ENCODE results near the gene KNL1.
A peak's percentile ranks its signal among the peaks of the same experiment; 100 is the strongest.
"Not testable (repeated sequence)": the region's sequence is repeated elsewhere in the genome, so short reads cannot be mapped to it uniquely, and the experiment has no call there.

The KNL1 gene

DNA sequence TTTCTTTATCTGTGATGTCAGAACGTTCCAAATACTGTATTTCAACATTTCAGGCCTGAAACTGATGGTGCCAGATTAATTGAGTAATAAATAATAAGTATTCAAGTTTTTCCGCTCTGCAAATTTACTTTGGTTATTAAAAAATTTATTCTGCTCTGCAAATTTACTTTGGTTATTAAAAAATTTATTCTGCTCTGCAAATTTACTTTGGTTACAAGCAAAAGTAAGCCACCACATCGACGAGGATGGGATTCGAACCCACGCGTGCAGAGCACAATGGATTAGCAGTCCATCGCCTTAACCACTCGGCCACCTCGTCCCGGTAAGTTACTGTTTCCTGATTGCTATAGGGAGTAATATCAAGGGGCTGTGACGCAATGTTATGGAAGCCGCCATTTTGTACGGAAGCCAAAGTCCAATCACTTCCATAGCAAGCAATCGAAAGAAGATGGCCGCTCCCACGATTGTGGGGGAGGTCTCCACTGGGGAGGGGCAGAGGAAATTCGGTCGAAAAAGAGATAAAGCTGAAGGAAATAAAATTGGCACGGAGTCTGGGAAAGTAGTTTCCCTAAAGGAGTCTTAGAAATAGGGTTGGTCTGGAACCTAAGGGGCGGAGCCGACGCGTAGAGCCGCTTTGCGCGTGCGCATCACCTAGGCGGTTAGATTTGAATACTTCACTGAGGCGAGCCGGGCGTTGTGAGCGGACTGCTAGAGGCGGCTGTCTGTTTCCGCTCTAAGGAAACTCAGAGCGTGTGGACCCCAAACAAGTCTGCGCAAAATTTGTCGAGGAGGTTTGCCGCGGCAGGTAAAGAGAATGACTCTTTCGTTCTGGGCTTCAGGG is at the start of gene KNL1:
TSS of gene KNL1 (plus strand) at position 662 of the 841 bp plus-strand sequence. CDS start 8,683 bp downstream, outside the sequence.
- DNase-seq, result peak; percentile 98

DNA sequence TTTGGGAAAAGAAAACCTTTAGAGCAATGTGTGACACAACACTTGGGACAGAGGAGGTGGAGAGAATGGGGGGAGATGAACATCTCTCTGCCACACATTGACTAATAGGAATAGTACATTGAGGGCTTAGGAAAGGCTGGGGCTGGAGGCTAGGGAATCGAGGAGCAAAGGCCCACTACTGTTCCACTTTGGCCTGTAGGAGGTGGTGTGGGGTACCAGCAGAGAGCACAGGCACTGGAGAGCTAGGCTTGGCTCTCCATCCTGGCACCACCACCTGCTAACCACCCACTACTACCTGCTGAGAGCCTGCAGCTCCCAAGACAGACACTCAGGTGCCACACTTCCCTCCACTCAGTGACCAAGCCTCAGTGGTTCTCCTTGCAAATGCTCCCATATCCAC is 48.6 kb upstream of the KNL1 start:
- DNase-seq, result no peak

DNA sequence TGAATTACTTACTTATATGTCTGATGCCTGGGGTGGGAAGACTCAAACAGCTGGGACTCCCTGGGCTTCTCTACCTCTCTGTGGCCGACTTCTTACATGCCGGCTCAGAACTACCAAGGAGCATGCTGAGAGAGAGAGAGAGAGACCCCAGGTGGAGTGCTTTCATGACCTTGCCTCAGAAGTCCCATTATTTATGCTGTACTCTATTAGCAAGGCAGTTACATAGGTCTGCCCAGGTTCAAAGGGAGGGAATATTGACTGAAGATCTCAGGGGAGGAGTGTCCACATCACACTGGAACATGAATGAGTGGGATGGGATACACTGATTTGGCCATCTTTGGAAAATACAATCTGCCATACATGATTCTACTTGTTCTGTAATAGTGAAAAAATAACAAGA is 45.4 kb upstream of the KNL1 start:
- no peak for DNase-seq

- no peak for DNase-seq
Observed at GRCh38 chr15:40549894-40550293, 44.2 kb upstream of the KNL1 start.

GRCh38 chr15:40550341-40551037 is 43.6 kb upstream of the KNL1 start:
- no peak for DNase-seq

DNA sequence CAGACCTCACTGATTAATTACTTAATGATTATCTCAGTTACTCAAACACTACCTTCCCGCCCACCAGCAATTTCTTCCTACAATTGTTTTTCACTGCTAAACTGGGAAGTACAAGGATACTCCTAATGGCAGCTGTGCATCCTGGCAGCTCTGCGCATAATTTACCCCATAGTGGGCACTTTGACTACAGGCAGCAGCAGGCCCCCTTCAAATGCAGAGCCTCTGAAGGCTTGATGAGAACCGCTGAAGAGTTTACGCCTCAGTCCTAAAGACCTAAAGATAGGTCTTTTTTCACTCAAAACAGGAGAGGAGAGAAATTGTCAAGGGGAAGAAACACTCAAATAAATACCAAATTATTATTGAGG is 39.9 kb upstream of the KNL1 start:
- DNase-seq, result no peak

- DNase-seq, result no peak
Observed at GRCh38 chr15:40555876-40556275, 38.2 kb upstream of the KNL1 start.

DNA sequence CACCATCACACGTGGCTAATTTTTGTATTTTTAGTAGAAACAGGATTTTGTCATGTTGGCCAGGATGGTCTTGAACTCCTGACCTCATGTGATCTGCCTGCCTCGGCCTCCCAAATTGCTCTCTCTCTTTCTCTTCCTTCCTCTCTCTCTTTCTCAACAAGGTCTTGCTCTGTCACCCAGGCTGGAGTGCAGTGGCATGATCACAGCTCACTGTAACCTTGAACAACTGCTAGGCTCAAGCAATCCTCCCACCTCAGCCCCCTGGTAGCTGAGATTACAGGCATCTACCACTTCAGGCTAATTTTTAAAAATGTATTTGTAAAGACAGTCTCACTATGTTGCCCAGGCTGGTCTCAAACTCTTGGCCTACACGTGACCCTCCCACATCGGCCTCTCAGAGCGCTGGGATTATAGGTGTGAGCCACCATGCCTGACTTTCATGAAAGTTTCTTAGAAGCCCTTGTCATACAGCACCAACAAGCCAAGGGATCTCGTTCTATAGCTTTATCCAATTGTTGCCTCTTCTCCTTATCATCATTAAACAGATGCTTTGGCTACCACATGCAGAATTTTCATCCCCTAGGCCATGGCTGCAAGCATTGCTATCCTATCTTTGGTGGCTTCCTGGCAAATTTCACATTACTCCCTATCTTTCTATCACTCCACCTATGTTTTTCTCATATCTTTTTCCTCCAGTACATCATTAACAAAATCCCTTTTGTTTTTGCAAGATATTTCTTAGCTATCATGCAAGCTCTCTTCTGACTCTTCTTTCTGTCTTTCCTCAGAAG is 34.9 kb upstream of the KNL1 start:
- DNase-seq, result no peak

GRCh38 chr15:40562691-40563090 is 31.4 kb upstream of the KNL1 start:
- DNase-seq, result peak; percentile 29

- no peak for DNase-seq
Observed at GRCh38 chr15:40563426-40563825, 30.6 kb upstream of the KNL1 start.

DNA sequence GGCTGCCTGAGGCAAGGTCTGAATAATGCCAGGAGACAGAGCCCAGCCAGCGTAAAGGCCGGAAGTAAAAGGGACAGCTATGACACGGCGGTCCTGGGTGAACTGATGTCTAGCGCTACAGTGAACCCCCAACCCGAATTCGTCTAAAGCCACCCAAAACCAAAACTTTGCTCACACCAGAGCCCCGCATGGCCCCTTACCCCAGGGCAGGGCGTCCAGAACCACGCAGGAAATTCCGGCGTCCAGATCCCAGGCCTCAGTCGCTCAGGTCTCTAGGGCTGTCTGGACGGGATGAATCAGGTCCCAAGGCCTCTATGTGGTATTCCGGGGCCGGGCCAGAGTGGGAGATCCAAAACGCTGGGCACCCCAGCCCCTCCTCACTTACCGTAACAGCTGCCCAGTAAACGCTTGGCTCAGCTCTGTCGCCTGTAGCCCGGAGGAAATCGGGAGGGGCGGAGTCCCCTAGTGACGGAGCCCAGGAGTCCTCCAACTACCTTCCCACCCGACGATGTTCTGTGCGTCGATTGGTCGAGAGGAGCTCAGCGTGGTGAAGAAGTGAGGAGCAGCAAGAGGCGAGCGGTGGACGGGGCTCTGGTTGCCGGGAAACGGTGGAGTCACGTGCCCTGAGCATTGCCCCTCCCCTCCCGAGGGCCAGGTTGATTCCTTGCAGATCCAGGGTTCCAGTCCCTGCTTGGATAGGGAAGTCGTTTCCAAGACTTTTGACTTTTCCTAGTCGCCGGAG is 29.3 kb upstream of the KNL1 start, which contains the start of gene CCDC32:
TSS of gene CCDC32 (minus strand) at position 452 of the 742 bp plus-strand sequence. CDS start 2,027 bp downstream, outside the sequence.
- DNase-seq, result peak; percentile 98

DNA sequence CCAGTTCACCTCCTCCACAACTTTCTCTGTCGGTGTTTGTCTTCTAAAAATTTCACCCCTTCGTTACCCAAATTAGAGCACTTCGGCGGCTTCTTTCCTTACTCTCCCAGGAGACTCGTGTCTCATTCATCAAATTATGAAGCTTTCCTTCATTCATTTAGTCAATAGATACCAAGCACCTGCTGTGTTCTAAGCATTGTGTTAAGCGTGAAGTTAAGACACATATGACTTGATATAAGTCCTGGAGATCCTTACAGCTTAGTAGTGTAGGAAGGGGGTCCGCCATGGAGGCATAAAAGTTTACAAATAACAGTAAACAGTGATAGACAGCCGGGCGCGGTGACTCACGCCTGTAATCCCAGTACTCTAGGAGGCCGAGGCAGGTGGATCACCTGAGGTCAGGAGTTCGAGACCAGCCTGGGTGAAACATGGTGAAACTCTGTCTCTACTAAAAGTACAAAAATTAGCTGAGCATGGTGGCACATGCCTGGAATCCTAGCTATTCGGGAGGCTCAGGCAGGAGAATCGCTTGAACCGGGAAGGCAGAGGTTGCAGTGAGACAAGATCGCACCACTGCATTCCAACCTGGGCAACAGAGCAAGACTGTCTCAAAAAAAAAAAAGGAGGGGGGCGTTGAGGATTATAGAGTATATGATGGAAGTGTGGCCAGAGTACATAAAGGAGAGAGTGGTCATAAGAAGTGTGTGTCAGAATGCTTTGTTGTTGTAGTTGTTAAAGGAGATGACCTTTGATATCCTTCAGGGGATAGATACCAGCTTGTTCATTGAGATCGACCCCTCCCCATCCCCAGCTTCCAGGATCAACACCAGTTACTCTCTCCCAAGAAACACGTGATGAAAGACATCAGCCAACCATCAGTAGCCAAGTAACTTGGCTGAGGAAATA is 28.5 kb upstream of the KNL1 start:
- no peak for DNase-seq

DNA sequence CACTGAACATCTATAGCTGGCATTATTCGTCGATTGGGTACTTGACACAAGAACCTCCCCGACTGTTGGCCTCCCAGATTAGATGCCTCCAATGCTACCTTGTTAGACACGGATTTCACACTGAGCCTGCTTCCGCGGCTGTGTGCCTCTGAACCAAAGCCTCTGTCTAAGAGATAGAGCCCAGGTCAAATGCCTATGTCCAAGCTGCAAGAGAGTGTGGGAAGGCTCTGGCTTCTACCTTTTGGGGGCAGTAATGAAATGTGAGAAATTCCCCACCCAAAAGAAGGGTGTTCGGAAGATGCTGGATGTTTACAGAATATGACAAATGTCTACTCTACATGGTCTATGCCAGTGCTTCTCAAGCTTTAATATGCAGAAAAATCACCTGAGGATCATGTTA is 26.9 kb upstream of the KNL1 start:
- DNase-seq, result no peak

DNA sequence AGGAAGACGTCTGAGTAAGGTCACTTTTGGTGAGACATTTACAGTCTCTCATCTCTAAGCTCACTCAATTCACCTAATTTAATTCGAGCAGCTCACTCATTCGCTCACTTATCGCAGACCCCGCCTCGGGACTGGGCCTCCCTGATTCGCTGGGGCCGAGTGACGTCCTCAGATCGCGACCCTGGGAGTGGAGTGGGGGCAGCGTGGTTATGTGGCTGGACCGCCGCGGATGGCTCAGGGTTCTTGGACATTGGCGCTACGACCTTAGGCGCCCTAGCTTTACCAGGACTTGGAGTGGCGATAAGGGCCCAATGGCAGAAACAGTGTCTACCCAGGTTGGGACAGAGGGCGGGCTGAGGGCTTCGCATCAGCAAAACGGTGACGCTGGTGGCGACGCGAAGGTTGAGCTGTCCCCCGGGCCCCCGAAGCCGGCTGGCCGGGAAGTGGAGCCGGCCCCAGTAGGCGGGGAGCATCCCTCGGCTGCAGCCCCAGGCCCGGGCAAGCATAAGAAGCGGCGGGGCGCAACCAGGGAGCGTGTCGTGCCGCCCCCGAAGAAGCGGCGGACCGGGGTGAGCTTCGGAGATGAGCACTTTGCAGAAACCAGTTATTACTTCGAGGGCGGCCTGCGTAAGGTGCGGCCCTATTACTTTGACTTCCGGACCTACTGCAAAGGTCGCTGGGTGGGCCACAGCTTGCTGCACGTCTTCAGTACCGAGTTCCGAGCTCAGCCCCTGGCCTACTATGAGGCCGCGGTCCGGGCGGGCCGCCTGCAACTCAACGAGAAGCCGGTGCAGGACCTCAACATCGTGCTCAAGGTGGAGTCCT is 24.7 kb upstream of the KNL1 start, which contains the start of gene RPUSD2:
TSS of gene RPUSD2 (plus strand) at position 171 of the 825 bp plus-strand sequence. CDS start at position 210, 39 bp downstream.
- peak; percentile 96 for DNase-seq

- no peak for DNase-seq
Observed at GRCh38 chr15:40575113-40575512, 18.9 kb upstream of the KNL1 start.

DNA sequence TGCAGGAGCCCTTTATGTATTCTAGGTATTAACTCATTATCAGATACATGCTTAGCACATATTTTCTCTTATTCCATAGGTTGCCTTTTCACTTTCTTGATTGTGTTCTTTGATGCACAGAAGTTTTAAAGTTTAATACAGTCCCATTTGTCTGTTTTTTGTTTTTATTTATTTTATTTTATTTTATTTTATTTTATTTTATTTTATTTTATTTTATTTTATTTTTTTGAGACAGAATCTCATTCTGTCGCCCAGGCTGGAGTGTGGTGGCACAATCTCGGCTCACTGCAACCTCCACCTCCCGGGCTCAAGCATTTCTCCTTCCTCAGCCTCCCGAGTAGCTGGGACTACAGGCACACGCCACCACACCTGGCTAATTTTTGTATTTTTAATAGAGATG is 17.1 kb upstream of the KNL1 start:
- DNase-seq, result not testable (repeated sequence)

- DNase-seq, result no peak
Observed at GRCh38 chr15:40578892-40579291, 15.2 kb upstream of the KNL1 start.

DNA sequence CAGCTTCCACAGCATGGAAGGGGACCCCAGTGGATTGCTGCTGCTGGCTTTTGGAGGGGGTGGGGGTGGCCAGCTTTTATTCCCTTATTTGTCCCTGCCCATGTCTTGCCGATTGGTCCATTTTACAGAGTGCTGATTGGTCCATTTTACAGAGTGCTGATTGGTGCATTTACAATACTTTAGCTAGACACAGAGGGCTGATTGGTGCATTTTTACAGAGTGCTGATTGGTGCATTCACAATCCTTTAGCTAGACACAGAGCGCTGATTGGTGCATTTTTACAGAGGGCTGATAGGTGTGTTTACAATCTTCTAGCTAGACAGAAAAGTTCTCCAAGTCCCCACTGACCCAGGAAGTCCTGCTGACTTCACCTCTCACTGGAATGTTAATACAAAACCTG is 12.3 kb upstream of the KNL1 start:
- not testable (repeated sequence) for DNase-seq

- no peak for DNase-seq
Observed at GRCh38 chr15:40582726-40583246, 11.3 kb upstream of the KNL1 start.

DNA sequence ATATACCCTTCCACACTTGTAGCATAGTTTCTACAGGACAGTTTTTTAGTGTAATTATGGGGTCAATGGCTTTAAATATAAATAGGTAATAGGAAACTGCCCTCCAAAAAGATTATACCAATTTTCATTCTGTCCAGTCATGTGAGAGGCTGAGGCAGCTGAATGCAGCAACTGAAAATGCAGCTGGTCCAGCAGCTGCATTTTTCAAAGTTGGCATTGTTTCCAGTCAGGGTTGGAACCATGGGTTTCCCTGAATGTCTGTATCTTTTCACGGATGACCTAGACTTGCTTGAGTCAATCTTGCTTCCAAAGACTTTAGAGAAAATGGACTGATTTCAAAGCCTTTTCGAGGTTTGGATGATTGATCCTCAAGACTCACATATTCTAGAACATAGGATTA is 9.9 kb upstream of the KNL1 start:
- DNase-seq, result peak; percentile 60

Measured in right hindlimb (tissue), 1 donor.